Hematopoietic multipotent progenitor cell treated with erythropoietin and hydrocortisone succinate and interleukin-3 and kit ligand, for 17 days (in vitro differentiated cells): ENCODE data around the gene SERBP1.

ENCODE experiments used
- DNase-seq: peaks from one replicate; pipeline ENCODE4 v3.0.0-alpha.2; 2015; ENCODE audit warnings: low spot score

SERBP1 gene

DNA sequence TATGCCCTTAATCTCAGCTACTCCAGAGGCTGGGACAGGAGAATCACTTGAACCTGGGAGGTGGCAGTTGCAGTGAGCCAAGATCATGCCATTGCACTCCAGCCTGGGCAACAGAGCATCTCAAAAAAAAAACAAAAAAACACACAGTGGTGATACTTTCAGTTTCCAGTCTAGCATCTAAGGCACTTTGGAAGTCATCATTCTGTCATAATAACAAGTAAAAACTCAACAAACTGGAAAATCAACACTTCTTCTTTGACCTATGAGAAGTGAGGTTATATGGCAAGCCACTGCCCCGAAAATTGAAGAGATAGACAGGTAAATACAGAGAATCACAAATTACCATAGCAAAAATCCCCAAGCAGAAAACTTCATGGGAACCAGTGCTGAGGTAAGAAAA is 70.6 kb downstream of the SERBP1 start:
- DNase-seq = no peak
